Liver (tissue), 9 donors: ENCODE results near the gene ARHGEF40. TPM values are rescaled to one million over a fixed set of nuclear protein-coding genes. Genes with fewer than 3 reads are reported as not detected.

Experiments used
- DNase-seq: peaks from one replicate; pipeline ENCODE4 v3.0.0-alpha.2; 2017; ENCODE audit warnings: low spot score
- H3K27ac ChIP-seq, 2 donors: one replicate each; pipeline ENCODE4 v1.7.0; 2013; ENCODE audit warnings: inconsistent platforms in 2 of 2, low read length in 2 of 2, control low read depth in 1 of 2, low read depth in 1 of 2, mild to moderate bottlenecking in 1 of 2
- H3K27me3 ChIP-seq, 4 donors: one replicate each; pipeline versions ENCODE4 v1.6.1 to v1.7.0; 2013; ENCODE audit warnings: low read length in 3 of 4, inconsistent platforms in 1 of 4, mild to moderate bottlenecking in 1 of 4, moderate library complexity in 1 of 4; ENCODE audit not compliant: control insufficient read depth in 4 of 4, insufficient read depth in 4 of 4
- H3K36me3 ChIP-seq, 4 donors: one replicate each; pipeline versions ENCODE4 v1.6.1 to v1.7.0; 2013; ENCODE audit warnings: low read length in 3 of 4, mild to moderate bottlenecking in 3 of 4, low read depth in 1 of 4, moderate library complexity in 1 of 4; ENCODE audit not compliant: control insufficient read depth in 4 of 4, insufficient read depth in 3 of 4
- H3K4me1 ChIP-seq, 4 donors: one replicate each; pipeline versions ENCODE4 v1.6.1 to v1.7.0; 2013; ENCODE audit warnings: low read length in 3 of 4, mild to moderate bottlenecking in 3 of 4, moderate library complexity in 1 of 4; ENCODE audit not compliant: control insufficient read depth in 4 of 4, insufficient read depth in 4 of 4
- H3K4me3 ChIP-seq, 3 donors: one replicate each; pipeline versions ENCODE4 v1.6.1 to v1.7.0; 2013; ENCODE audit warnings: low read length in 3 of 3, control low read depth in 1 of 3, low read depth in 1 of 3, mild to moderate bottlenecking in 1 of 3
- H3K9ac ChIP-seq, 2 donors: one replicate each; pipeline ENCODE4 v1.7.0; 2013; ENCODE audit warnings: low read length in 2 of 2, mild to moderate bottlenecking in 2 of 2, moderate library complexity in 2 of 2, control low read depth in 1 of 2, low read depth in 1 of 2
- H3K9me3 ChIP-seq, 4 donors: one replicate each; pipeline versions ENCODE4 v1.6.1 to v1.7.0; 2013; ENCODE audit warnings: low read length in 3 of 4; ENCODE audit not compliant: control insufficient read depth in 4 of 4
- ATF3 ChIP-seq: IDR thresholded peaks from 2 replicates; pipeline ENCODE4 v1.6.1; 2016; ENCODE audit warnings: antibody characterized with exemption
- CTCF ChIP-seq: fragments of 150-350 bp; IDR thresholded peaks from 2 replicates; pipeline ENCODE4 v1.5.1; 2017; ENCODE audit warnings: improper control_type of control experiment, low read depth, low read length; ENCODE audit not compliant: missing input control
- EGR1 ChIP-seq, 2 donors: IDR thresholded peaks; 2 replicates each; pipeline ENCODE4 v1.6.1; 2016 to 2018; ENCODE audit warnings: antibody characterized with exemption in 2 of 2, low read depth in 2 of 2
- FOXA1 ChIP-seq: IDR thresholded peaks from 2 replicates; pipeline ENCODE4 v1.6.1; 2016; ENCODE audit warnings: antibody characterized with exemption
- FOXA2 ChIP-seq: IDR thresholded peaks from 2 replicates; pipeline ENCODE4 v1.6.1; 2016; ENCODE audit warnings: antibody characterized with exemption
- GABPA ChIP-seq, 2 donors: IDR thresholded peaks in 1 of 2; conservative IDR thresholded peaks in 1 of 2; 2 replicates each; pipeline ENCODE4 v1.6.1; 2016; ENCODE audit warnings: antibody characterized with exemption in 2 of 2, mild to moderate bottlenecking in 1 of 2, moderate library complexity in 1 of 2
- HNF4A ChIP-seq, 2 donors: conservative IDR thresholded peaks; 2 replicates each; pipeline ENCODE4 v1.6.1; 2016; ENCODE audit warnings: antibody characterized with exemption in 2 of 2, mild to moderate bottlenecking in 2 of 2
- HNF4G ChIP-seq: IDR thresholded peaks from 2 replicates; pipeline ENCODE4 v1.6.1; 2016; ENCODE audit warnings: antibody characterized with exemption
- JUND ChIP-seq, 2 donors: IDR thresholded peaks; 2 replicates each; pipeline ENCODE4 v1.6.1; 2016; ENCODE audit warnings: antibody characterized with exemption in 2 of 2
- NR2F2 ChIP-seq: IDR thresholded peaks from 2 replicates; pipeline ENCODE4 v1.6.1; 2016; ENCODE audit warnings: antibody characterized with exemption
- RAD21 ChIP-seq, 2 donors: IDR thresholded peaks; 2 replicates each; pipeline ENCODE4 v1.6.1; 2016; ENCODE audit warnings: antibody characterized with exemption in 2 of 2, mild to moderate bottlenecking in 2 of 2
- REST ChIP-seq: IDR thresholded peaks from 2 replicates; pipeline ENCODE4 v1.6.1; 2016; ENCODE audit warnings: antibody characterized with exemption, mild to moderate bottlenecking
- RXRA ChIP-seq, 2 donors: IDR thresholded peaks; 2 replicates each; pipeline ENCODE4 v1.6.1; 2017 to 2018; ENCODE audit warnings: antibody characterized with exemption in 2 of 2, mild to moderate bottlenecking in 1 of 2
- SP1 ChIP-seq: IDR thresholded peaks from 2 replicates; pipeline ENCODE4 v1.6.1; 2018; ENCODE audit warnings: antibody characterized with exemption, mild to moderate bottlenecking
- TAF1 ChIP-seq: conservative IDR thresholded peaks from 2 replicates; pipeline ENCODE4 v1.6.1; 2016; ENCODE audit warnings: antibody characterized with exemption, mild to moderate bottlenecking
- YY1 ChIP-seq: IDR thresholded peaks from 2 replicates; pipeline ENCODE4 v1.6.1; 2016; ENCODE audit warnings: antibody characterized with exemption, mild to moderate bottlenecking
- ZBTB33 ChIP-seq: IDR thresholded peaks from 2 replicates; pipeline ENCODE4 v1.6.1; 2016; ENCODE audit warnings: antibody characterized with exemption
- WGBS: extraction: QIAGEN DNeasy Blood & Tissue Kit; methylation state at CpG from one replicate; pipeline ENCODE4 v1.1.7; 2013; 5-methylcytosine and 5-hydroxymethylcytosine counted together
- polyA plus RNA-seq, 2 donors: library from polyadenylated mRNA; stranded (reverse) in 1 of 2; unstranded in 1 of 2; fragments of 200-250 nt in 1 of 2; fragments of >200 nt in 1 of 2; fragmentation: Nextera tagmentation in 1 of 2; extraction: Ambion mirVana in 1 of 2; gene quantifications; one replicate each; pipeline versions ENCODE4 v1.2.1 to v1.2.3, GENCODE V29; 2013 to 2015
- total RNA-seq, 2 donors: library from RNA; depleted of rRNA; stranded (reverse); fragments of >200 nt; gene quantifications; one replicate each; pipeline ENCODE4 v1.2.3, GENCODE V29; 2014
- TF ChIP-seq, protein P1 (sequence below): IDR thresholded peaks from 2 replicates; pipeline ENCODE4 v1.6.1; 2016; ENCODE audit warnings: antibody characterized with exemption
- donor health status: healthy.
- donor health status: healthy.
- donor health status: healthy.
- donor health status: healthy.
- donor health status: healthy.

ARHGEF40 gene
- total and polyA plus RNA-seq, 4 donors: 9.3 to 42.5 (median 16.9) TPM

DNA sequence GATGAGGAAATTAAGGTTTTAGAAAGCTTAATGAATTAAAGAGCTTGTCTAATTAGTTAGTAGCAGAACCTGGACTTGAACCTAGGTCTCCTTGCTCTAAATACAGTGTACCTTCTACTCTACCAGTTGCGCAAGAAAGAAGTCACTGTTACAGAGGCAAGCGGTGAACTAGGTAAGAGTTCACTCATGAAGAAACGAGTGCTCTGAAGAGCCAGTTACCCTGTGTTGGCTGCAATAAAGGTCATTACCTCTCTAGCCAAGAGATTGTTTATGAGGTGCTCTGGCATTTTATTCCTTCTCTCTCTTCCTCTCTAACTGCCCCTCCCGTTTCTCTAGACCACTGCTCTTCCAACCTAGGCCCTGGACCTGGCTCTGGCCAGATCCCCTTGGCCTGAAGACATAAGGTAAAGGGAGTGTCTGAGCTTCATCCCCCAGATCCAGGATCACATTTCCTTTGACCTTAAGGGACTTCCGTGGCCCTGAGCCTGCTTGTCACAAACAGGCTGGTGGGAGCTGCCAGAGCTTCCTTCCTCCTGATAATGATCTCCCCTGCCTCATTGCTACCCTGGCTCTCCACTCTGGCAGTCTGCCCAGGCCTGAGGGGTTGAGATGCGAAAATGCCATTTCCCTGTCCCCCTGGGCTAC, 26.0 kb upstream of the ARHGEF40 start (continued):
- TF ChIP-seq, protein P1, sequence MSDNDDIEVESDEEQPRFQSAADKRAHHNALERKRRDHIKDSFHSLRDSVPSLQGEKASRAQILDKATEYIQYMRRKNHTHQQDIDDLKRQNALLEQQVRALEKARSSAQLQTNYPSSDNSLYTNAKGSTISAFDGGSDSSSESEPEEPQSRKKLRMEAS: peak; percentile 86
- TF ChIP-seq CTCF (no peak), RAD21 (IDR thresholded peaks at IDR 0.05) (peak; percentile 30 to 34), FOXA1 (peak; percentile 44), TAF1 (no peak), RXRA (IDR thresholded peaks at IDR 0.05) (peak; percentile 97 to 98), JUND (IDR thresholded peaks at IDR 0.05) (peak; percentile 60 to 86), HNF4A (conservative IDR thresholded peaks at IDR 0.05) (peak; percentile 80 to 86), GABPA (IDR thresholded peaks at IDR 0.05 in 1 of 2, conservative IDR thresholded peaks at IDR 0.05 in 1 of 2) (peak in 1 of 2 donors; percentile 57)

DNA sequence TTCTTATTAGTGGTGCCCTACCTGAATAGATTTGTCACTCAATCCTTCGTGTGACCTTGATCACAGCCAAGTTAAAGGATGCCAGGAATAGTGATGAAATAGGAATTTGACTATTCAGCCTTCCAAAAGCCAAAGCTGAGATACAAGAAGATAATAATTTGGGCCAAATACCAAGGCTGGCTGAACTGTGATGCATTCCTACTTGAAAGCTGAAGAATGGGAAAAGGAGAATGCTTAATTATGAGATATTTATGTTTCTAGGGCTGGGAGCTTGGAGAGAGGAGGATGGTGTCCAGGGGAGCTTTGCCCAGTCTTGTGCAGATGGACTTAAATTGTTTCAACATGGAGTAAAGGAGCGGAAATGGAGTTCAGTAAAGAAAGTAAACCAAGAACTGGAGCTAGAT, 22.7 kb upstream of the ARHGEF40 start:
- no peaks in the 10 kb centered on the region for H3K9me3 ChIP-seq
- peaks cover 27 to 72% (median 48%) of the 10 kb centered on the region in 4 donors for H3K4me1 ChIP-seq
- no peak overlapping the region for H3K4me3 ChIP-seq
- peak overlapping the region; percentile 31 to 39 for H3K27ac ChIP-seq
- H3K27me3 ChIP-seq: no peaks in the 10 kb centered on the region
- WGBS: 63% methylated on average over 2 of the region's 2 CpGs
- no peak overlapping the region for H3K9ac ChIP-seq
- H3K36me3 ChIP-seq: no peaks in the 10 kb centered on the region
- TF ChIP-seq TAF1 (no peak), GABPA (IDR thresholded peaks at IDR 0.05 in 1 of 2, conservative IDR thresholded peaks at IDR 0.05 in 1 of 2) (no peak), FOXA1 (no peak), FOXA2 (no peak), ATF3 (peak; percentile 35), ZBTB33 (no peak), SP1 (peak; percentile 50), RAD21 (IDR thresholded peaks at IDR 0.05) (peak; percentile 7 to 27), JUND (IDR thresholded peaks at IDR 0.05) (peak in 1 of 2 donors; percentile 71), RXRA (IDR thresholded peaks at IDR 0.05) (peak; percentile 69 to 77), NR2F2 (no peak), HNF4G (no peak), EGR1 (IDR thresholded peaks at IDR 0.05; ENCODE audit: low read depth in 2 of 2) (no peak), YY1 (peak; percentile 16), REST (no peak), CTCF (no peak), HNF4A (conservative IDR thresholded peaks at IDR 0.05) (peak; percentile 54 to 67)
- TF ChIP-seq, protein P1: peak; percentile 61
- DNase-seq: no peak
